Measurements from ENCODE around the gene PRKAB2.
"Not testable (repeated sequence)": the region's sequence is repeated elsewhere in the genome, so short reads cannot be mapped to it uniquely, and the experiment has no call there.

Gene PRKAB2

GRCh38 chr1:147171399-147172167 lies 687 bp downstream of the PRKAB2 start:
- no peak for DNase-seq

GRCh38 chr1:147169840-147170674 lies 2.2 kb downstream of the PRKAB2 start:
- no peak for DNase-seq

GRCh38 chr1:147169171-147169570 lies 3.1 kb downstream of the PRKAB2 start:
- DNase-seq: no peak

GRCh38 chr1:147168626-147169058 lies 3.6 kb downstream of the PRKAB2 start:
- DNase-seq: no peak

- DNase-seq: no peak
Measured at GRCh38 chr1:147167365-147167764, 4.9 kb downstream of the PRKAB2 start.

- DNase-seq: no peak
Measured at GRCh38 chr1:147163019-147163418, 9.3 kb downstream of the PRKAB2 start.

GRCh38 chr1:147162093-147162492 lies 10.2 kb downstream of the PRKAB2 start:
- DNase-seq: no peak

- DNase-seq: not testable (repeated sequence)
Measured at GRCh38 chr1:147157116-147157515, 15.2 kb downstream of the PRKAB2 start.

- no peak for DNase-seq
Measured at GRCh38 chr1:147156642-147157041, 15.6 kb downstream of the PRKAB2 start.

- DNase-seq: no peak
Measured at GRCh38 chr1:147152772-147153171, 19.5 kb downstream of the PRKAB2 start.

GRCh38 chr1:147151244-147151643 lies 21.0 kb downstream of the PRKAB2 start:
- DNase-seq: no peak

- DNase-seq: no peak
Measured at GRCh38 chr1:147142886-147143285, 29.4 kb downstream of the PRKAB2 start.

- not testable (repeated sequence) for DNase-seq
Measured at GRCh38 chr1:147130721-147131120, 41.5 kb downstream of the PRKAB2 start.

- DNase-seq: no peak
Measured at GRCh38 chr1:147129116-147129873, 43.0 kb downstream of the PRKAB2 start.

GRCh38 chr1:147124266-147124665 lies 48.0 kb downstream of the PRKAB2 start:
- DNase-seq: no peak

- DNase-seq: no peak
Measured at GRCh38 chr1:147117109-147117508, 55.2 kb downstream of the PRKAB2 start.

GRCh38 chr1:147115496-147115895 lies 56.8 kb downstream of the PRKAB2 start:
- no peak for DNase-seq

GRCh38 chr1:147115079-147115478 lies 57.2 kb downstream of the PRKAB2 start:
- not testable (repeated sequence) for DNase-seq

- not testable (repeated sequence) for DNase-seq
Measured at GRCh38 chr1:147114353-147114752, 57.9 kb downstream of the PRKAB2 start.

- DNase-seq: no peak
Measured at GRCh38 chr1:147111381-147112130, 60.7 kb downstream of the PRKAB2 start.

GRCh38 chr1:147110872-147111271 lies 61.4 kb downstream of the PRKAB2 start:
- no peak for DNase-seq

GRCh38 chr1:147110434-147110833 lies 61.8 kb downstream of the PRKAB2 start:
- DNase-seq: no peak

GRCh38 chr1:147109762-147110161 lies 62.5 kb downstream of the PRKAB2 start:
- no peak for DNase-seq

Data from NCI-H2171 (cell line).